Type B pancreatic cell (in vitro differentiated cells): Measurements from ENCODE around the gene CCDC69. TPM values are rescaled to one million over a fixed set of nuclear protein-coding genes. Genes with fewer than 3 reads are reported as not detected.
"Not testable (repeated sequence)": the region's sequence is repeated elsewhere in the genome, so short reads cannot be mapped to it uniquely, and the experiment has no call there.

Experiments used
- DNase-seq: peaks from one replicate; pipeline ENCODE4 v3.0.0; 2021; ENCODE audit warnings: mixed read lengths; ENCODE audit not compliant: unreplicated experiment; ENCODE audit errors: extremely low spot score
- H3K27ac Mint-ChIP-seq: 2 replicates; pipeline ENCODE4 v1.8.0; 2021; ENCODE audit warnings: mild to moderate bottlenecking, mixed read lengths
- H3K27me3 Mint-ChIP-seq: 2 replicates; pipeline ENCODE4 v1.8.0; 2021; ENCODE audit warnings: mixed read lengths
- H3K36me3 Mint-ChIP-seq: 2 replicates; pipeline ENCODE4 v1.8.0; 2021; ENCODE audit warnings: mixed read lengths
- H3K4me1 Mint-ChIP-seq: one replicate; pipeline ENCODE4 v1.8.0; 2021; ENCODE audit warnings: mixed read lengths; ENCODE audit not compliant: unreplicated experiment
- H3K4me3 Mint-ChIP-seq: 2 replicates; pipeline ENCODE4 v1.8.0; 2021; ENCODE audit warnings: mild to moderate bottlenecking, mixed read lengths
- H3K9me3 Mint-ChIP-seq: 2 replicates; pipeline ENCODE4 v1.8.0; 2021; ENCODE audit warnings: mixed read lengths
- CTCF ChIP-seq: fragments of 200-600 bp; sonication (generic); conservative IDR thresholded peaks from 2 replicates; pipeline ENCODE4 v1.5.0; 2021; ENCODE audit warnings: antibody characterized with exemption, mild to moderate bottlenecking
- total RNA-seq: library from RNA; stranded (reverse); gene quantifications from 2 replicates; pipeline ENCODE4 v1.2.1, GENCODE V29; 2021; ENCODE audit warnings: low replicate concordance

The CCDC69 gene
- total RNA-seq, 1 donor from 2014 or later, result 11.2 TPM

GRCh38 chr5:151181818-151182523 is 41.9 kb downstream of the CCDC69 start:
- peaks cover 16% of the 10 kb centered on the region for H3K4me1 Mint-ChIP-seq
- no peaks in the 10 kb centered on the region for H3K36me3 Mint-ChIP-seq
- no peak overlapping the region for H3K27ac Mint-ChIP-seq

GRCh38 chr5:151180291-151180690 is 43.6 kb downstream of the CCDC69 start:
- no peak for DNase-seq
- Mint-ChIP-seq H3K27me3 (no peaks in the 10 kb centered on the region), H3K4me3 (no peak overlapping the region), H3K27ac (no peak overlapping the region), H3K9me3 (no peaks in the 10 kb centered on the region), H3K36me3 (no peaks in the 10 kb centered on the region), H3K4me1 (peaks cover 16% of the 10 kb centered on the region)
- no peak for TF ChIP-seq CTCF

More at GRCh38 chr5:151181818-151182523, 41.9 kb downstream of the CCDC69 start:
- H3K4me3 Mint-ChIP-seq, result no peak overlapping the region
- DNase-seq, result no peak
- H3K9me3 Mint-ChIP-seq, result no peaks in the 10 kb centered on the region
- no peak for TF ChIP-seq CTCF
- H3K27me3 Mint-ChIP-seq, result no peaks in the 10 kb centered on the region

- no peaks in the 10 kb centered on the region for H3K9me3 Mint-ChIP-seq
- H3K4me3 Mint-ChIP-seq, result no peak overlapping the region
- no peak overlapping the region for H3K27ac Mint-ChIP-seq
- DNase-seq, result no peak
- TF ChIP-seq CTCF, result no peak
- no peaks in the 10 kb centered on the region for H3K36me3 Mint-ChIP-seq
- peaks cover 16% of the 10 kb centered on the region for H3K4me1 Mint-ChIP-seq
- H3K27me3 Mint-ChIP-seq, result no peaks in the 10 kb centered on the region
Measured at GRCh38 chr5:151179489-151179840, 44.4 kb downstream of the CCDC69 start.

GRCh38 chr5:151178777-151179488 is 45.0 kb downstream of the CCDC69 start:
- H3K36me3 Mint-ChIP-seq, result no peaks in the 10 kb centered on the region
- H3K27ac Mint-ChIP-seq, result no peak overlapping the region

GRCh38 chr5:151178372-151178771 is 45.5 kb downstream of the CCDC69 start:
- no peak for TF ChIP-seq CTCF
- H3K4me3 Mint-ChIP-seq, result no peak overlapping the region

More at GRCh38 chr5:151178777-151179488, 45.0 kb downstream of the CCDC69 start:
- Mint-ChIP-seq H3K27me3 (no peaks in the 10 kb centered on the region), H3K9me3 (no peaks in the 10 kb centered on the region), H3K4me3 (no peak overlapping the region), H3K4me1 (peaks cover 11% of the 10 kb centered on the region)
- no peak for TF ChIP-seq CTCF
- no peak for DNase-seq

GRCh38 chr5:151176268-151176667 is 47.6 kb downstream of the CCDC69 start:
- H3K9me3 Mint-ChIP-seq, H3K27ac Mint-ChIP-seq, H3K27me3 Mint-ChIP-seq, H3K36me3 Mint-ChIP-seq, H3K4me1 Mint-ChIP-seq, DNase-seq, H3K4me3 Mint-ChIP-seq: not testable (repeated sequence)

More at GRCh38 chr5:151178372-151178771, 45.5 kb downstream of the CCDC69 start:
- H3K27me3 Mint-ChIP-seq, result no peaks in the 10 kb centered on the region
- H3K4me1 Mint-ChIP-seq, result peaks cover 7% of the 10 kb centered on the region
- no peaks in the 10 kb centered on the region for H3K9me3 Mint-ChIP-seq
- no peak for DNase-seq
- no peak overlapping the region for H3K27ac Mint-ChIP-seq
- H3K36me3 Mint-ChIP-seq, result no peaks in the 10 kb centered on the region
